Measurements from ENCODE around the gene GMPPB. TPM values are rescaled to one million over a fixed set of nuclear protein-coding genes. Genes with fewer than 3 reads are reported as not detected.

GMPPB gene
- polyA plus RNA-seq, 3 donors: 14.7 to 17.6 (median 17.6) TPM

DNA sequence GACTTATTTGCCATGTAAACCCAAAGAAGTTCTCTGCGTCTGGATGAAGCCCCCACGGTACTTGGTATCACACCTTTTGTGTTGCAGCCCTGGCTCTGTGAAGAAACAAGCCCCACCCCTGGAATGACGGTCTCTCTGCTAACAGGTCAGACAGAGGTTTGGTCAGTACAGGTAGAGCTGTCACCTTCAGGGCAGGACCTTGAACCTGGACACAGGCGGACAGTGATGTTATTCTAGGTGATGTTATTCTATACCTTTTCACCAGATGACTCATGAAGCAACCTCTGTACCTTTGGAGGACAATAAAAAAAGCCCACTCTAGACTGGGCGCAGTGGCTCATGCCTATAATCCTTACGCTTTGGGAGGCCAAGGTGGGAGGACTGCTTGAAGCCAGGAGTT is 11.0 kb upstream of the GMPPB start:
- peaks cover 12 to 14% of the 10 kb centered on the region in 2 donors for H3K4me1 ChIP-seq (ENCODE audit: control insufficient read depth in 1 of 2, insufficient read depth in 2 of 2, low read length in 2 of 2)
- H3K27ac ChIP-seq (ENCODE audit: low read depth in 1 of 2, low read length in 2 of 2): peak overlapping the region in 1 of 2 donors; percentile 1
- TF ChIP-seq, protein P1, sequence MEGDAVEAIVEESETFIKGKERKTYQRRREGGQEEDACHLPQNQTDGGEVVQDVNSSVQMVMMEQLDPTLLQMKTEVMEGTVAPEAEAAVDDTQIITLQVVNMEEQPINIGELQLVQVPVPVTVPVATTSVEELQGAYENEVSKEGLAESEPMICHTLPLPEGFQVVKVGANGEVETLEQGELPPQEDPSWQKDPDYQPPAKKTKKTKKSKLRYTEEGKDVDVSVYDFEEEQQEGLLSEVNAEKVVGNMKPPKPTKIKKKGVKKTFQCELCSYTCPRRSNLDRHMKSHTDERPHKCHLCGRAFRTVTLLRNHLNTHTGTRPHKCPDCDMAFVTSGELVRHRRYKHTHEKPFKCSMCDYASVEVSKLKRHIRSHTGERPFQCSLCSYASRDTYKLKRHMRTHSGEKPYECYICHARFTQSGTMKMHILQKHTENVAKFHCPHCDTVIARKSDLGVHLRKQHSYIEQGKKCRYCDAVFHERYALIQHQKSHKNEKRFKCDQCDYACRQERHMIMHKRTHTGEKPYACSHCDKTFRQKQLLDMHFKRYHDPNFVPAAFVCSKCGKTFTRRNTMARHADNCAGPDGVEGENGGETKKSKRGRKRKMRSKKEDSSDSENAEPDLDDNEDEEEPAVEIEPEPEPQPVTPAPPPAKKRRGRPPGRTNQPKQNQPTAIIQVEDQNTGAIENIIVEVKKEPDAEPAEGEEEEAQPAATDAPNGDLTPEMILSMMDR (IDR thresholded peaks at IDR 0.05): no peak
- Mint-ChIP-seq H3K4me1 (peaks cover 16% of the 10 kb centered on the region), H3K4me3 (no peak overlapping the region), H3K36me3 (peaks cover 62 to 85% of the 10 kb centered on the region in 2 donors), H3K27me3 (ENCODE audit: low read depth in 3 of 3) (no peaks in the 10 kb centered on the region), H3K9me3 (no peaks in the 10 kb centered on the region), H3K27ac (peak overlapping the region in 2 of 7 donors; percentile 3 to 26)
- peaks cover 66 to 86% of the 10 kb centered on the region in 2 donors for H3K36me3 ChIP-seq (replicated peaks in 1 of 2; ENCODE audit: control insufficient read depth in 1 of 2, insufficient read depth in 2 of 2, low read length in 2 of 2)
- H2AFZ ChIP-seq (ENCODE audit: insufficient read depth, low read depth, low read length, poor library complexity, severe bottlenecking): no peak overlapping the region
- H3K27me3 ChIP-seq (ENCODE audit: control insufficient read depth in 2 of 2, insufficient read depth in 2 of 2, low read length in 2 of 2): no peaks in the 10 kb centered on the region
- no peak for DNase-seq
- peaks cover 29% of the 10 kb centered on the region for H4K20me1 ChIP-seq (ENCODE audit: insufficient read depth, low read length)
- no peak overlapping the region for H3K4me2 ChIP-seq (replicated peaks; ENCODE audit: extremely low read depth, low read length, poor library complexity, severe bottlenecking)
- intact Hi-C loops (cut with micrococcal nuclease): no loop called here
- WGBS (ENCODE audit: insufficient coverage): 94% methylated on average over 3 of the region's 6 CpGs
- no peaks in the 10 kb centered on the region for H3K9me3 ChIP-seq (replicated peaks in 1 of 2; ENCODE audit: control insufficient read depth in 1 of 2, insufficient read depth in 1 of 2, low read length in 2 of 2)
- H3K79me2 ChIP-seq (ENCODE audit: insufficient read depth, low read length): peaks cover 4% of the 10 kb centered on the region
- H3K4me3 ChIP-seq (replicated peaks in 1 of 3; ENCODE audit: low read depth in 2 of 3, low read length in 3 of 3): no peak overlapping the region
- H3K9ac ChIP-seq (ENCODE audit: insufficient read depth, low read length, poor library complexity, severe bottlenecking): no peak overlapping the region

DNA sequence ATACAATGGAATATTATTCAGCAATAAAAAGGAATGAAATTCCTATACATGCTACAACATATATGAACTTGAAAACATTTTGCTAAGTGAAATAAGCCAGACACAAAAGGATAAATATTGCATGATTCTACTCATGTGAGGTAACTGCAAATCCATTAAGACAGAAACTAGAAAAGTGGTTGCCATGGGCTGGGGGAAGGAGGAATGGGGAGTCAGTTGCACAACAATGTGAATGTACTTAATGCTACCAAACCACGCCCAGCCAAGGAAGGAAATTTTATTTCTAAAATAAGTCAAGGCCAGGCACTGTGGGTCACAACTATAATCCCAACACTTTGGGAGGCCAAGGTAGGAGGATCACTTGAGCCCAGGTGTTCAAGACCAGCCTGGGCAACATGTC is 9.8 kb upstream of the GMPPB start:
- H3K27me3 Mint-ChIP-seq (ENCODE audit: low read depth in 3 of 3): no peaks in the 10 kb centered on the region
- H3K9me3 Mint-ChIP-seq: no peaks in the 10 kb centered on the region
- H3K9me3 ChIP-seq (replicated peaks in 1 of 2; ENCODE audit: control insufficient read depth in 1 of 2, insufficient read depth in 1 of 2, low read length in 2 of 2): no peaks in the 10 kb centered on the region
- intact Hi-C loops (cut with micrococcal nuclease): no loop called here
- H3K79me2 ChIP-seq (ENCODE audit: insufficient read depth, low read length): peaks cover 4% of the 10 kb centered on the region
- H3K4me2 ChIP-seq (replicated peaks; ENCODE audit: extremely low read depth, low read length, poor library complexity, severe bottlenecking): no peak overlapping the region
- WGBS (ENCODE audit: insufficient coverage): no CpG with 5 or more reads among the region's 1 CpG
- TF ChIP-seq, protein P1 (IDR thresholded peaks at IDR 0.05): no peak
- H3K4me3 Mint-ChIP-seq: no peak overlapping the region
- peaks cover 26% of the 10 kb centered on the region for H4K20me1 ChIP-seq (ENCODE audit: insufficient read depth, low read length)
- no peak overlapping the region for H3K4me3 ChIP-seq (replicated peaks in 1 of 3; ENCODE audit: low read depth in 2 of 3, low read length in 3 of 3)
- H3K9ac ChIP-seq (ENCODE audit: insufficient read depth, low read length, poor library complexity, severe bottlenecking): no peak overlapping the region
- peak overlapping the region in 4 of 7 donors; percentile 12 to 46 (median 28) for H3K27ac Mint-ChIP-seq
- H3K36me3 ChIP-seq (replicated peaks in 1 of 2; ENCODE audit: control insufficient read depth in 1 of 2, insufficient read depth in 2 of 2, low read length in 2 of 2): peaks cover 63 to 85% of the 10 kb centered on the region in 2 donors
- H3K36me3 Mint-ChIP-seq: peaks cover 56 to 79% of the 10 kb centered on the region in 2 donors
- peaks cover 12 to 14% of the 10 kb centered on the region in 2 donors for H3K4me1 ChIP-seq (ENCODE audit: control insufficient read depth in 1 of 2, insufficient read depth in 2 of 2, low read length in 2 of 2)
- peak overlapping the region in 1 of 2 donors; percentile 5 for H3K27ac ChIP-seq (ENCODE audit: low read depth in 1 of 2, low read length in 2 of 2)
- H3K4me1 Mint-ChIP-seq: peaks cover 16% of the 10 kb centered on the region
- H3K27me3 ChIP-seq (ENCODE audit: control insufficient read depth in 2 of 2, insufficient read depth in 2 of 2, low read length in 2 of 2): no peaks in the 10 kb centered on the region
- no peak overlapping the region for H2AFZ ChIP-seq (ENCODE audit: insufficient read depth, low read depth, low read length, poor library complexity, severe bottlenecking)
- DNase-seq: no peak

Measured in CD14-positive monocyte (primary cell).